DND-41 (cell line): ENCODE measurements around the gene SBNO1.

Experiments
- EZH2 ChIP-seq: IDR thresholded peaks from 3 replicates; pipeline ENCODE4 v1.6.1; 2012; ENCODE audit warnings: borderline replicate concordance, low read depth, mild to moderate bottlenecking, moderate library complexity, low read length, inconsistent platforms; ENCODE audit not compliant: severe bottlenecking
- TF ChIP-seq, protein P1 (sequence below): IDR thresholded peaks from 2 replicates; pipeline ENCODE4 v1.5.1; 2012; ENCODE audit warnings: borderline replicate concordance, low read length, moderate library complexity, mild to moderate bottlenecking; ENCODE audit not compliant: poor library complexity, severe bottlenecking; ENCODE audit errors: extremely low read depth

- TF ChIP-seq, protein P1, sequence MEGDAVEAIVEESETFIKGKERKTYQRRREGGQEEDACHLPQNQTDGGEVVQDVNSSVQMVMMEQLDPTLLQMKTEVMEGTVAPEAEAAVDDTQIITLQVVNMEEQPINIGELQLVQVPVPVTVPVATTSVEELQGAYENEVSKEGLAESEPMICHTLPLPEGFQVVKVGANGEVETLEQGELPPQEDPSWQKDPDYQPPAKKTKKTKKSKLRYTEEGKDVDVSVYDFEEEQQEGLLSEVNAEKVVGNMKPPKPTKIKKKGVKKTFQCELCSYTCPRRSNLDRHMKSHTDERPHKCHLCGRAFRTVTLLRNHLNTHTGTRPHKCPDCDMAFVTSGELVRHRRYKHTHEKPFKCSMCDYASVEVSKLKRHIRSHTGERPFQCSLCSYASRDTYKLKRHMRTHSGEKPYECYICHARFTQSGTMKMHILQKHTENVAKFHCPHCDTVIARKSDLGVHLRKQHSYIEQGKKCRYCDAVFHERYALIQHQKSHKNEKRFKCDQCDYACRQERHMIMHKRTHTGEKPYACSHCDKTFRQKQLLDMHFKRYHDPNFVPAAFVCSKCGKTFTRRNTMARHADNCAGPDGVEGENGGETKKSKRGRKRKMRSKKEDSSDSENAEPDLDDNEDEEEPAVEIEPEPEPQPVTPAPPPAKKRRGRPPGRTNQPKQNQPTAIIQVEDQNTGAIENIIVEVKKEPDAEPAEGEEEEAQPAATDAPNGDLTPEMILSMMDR, result no peak
- TF ChIP-seq EZH2, result no peak
Observed at GRCh38 chr12:123267991-123268843, 96.4 kb downstream of the SBNO1 start.
